Liver (tissue), 9 donors: Measurements from ENCODE around the gene TMEM53. TPM values are rescaled to one million over a fixed set of nuclear protein-coding genes. Genes with fewer than 3 reads are reported as not detected.

Experiments
- DNase-seq: peaks from one replicate; pipeline ENCODE4 v3.0.0-alpha.2; 2017; ENCODE audit warnings: low spot score
- H3K27ac ChIP-seq, 2 donors: one replicate each; pipeline ENCODE4 v1.7.0; 2013; ENCODE audit warnings: inconsistent platforms in 2 of 2, low read length in 2 of 2, control low read depth in 1 of 2, low read depth in 1 of 2, mild to moderate bottlenecking in 1 of 2
- H3K27me3 ChIP-seq, 4 donors: one replicate each; pipeline versions ENCODE4 v1.6.1 to v1.7.0; 2013; ENCODE audit warnings: low read length in 3 of 4, inconsistent platforms in 1 of 4, mild to moderate bottlenecking in 1 of 4, moderate library complexity in 1 of 4; ENCODE audit not compliant: control insufficient read depth in 4 of 4, insufficient read depth in 4 of 4
- H3K36me3 ChIP-seq, 4 donors: one replicate each; pipeline versions ENCODE4 v1.6.1 to v1.7.0; 2013; ENCODE audit warnings: low read length in 3 of 4, mild to moderate bottlenecking in 3 of 4, low read depth in 1 of 4, moderate library complexity in 1 of 4; ENCODE audit not compliant: control insufficient read depth in 4 of 4, insufficient read depth in 3 of 4
- H3K4me1 ChIP-seq, 4 donors: one replicate each; pipeline versions ENCODE4 v1.6.1 to v1.7.0; 2013; ENCODE audit warnings: low read length in 3 of 4, mild to moderate bottlenecking in 3 of 4, moderate library complexity in 1 of 4; ENCODE audit not compliant: control insufficient read depth in 4 of 4, insufficient read depth in 4 of 4
- H3K4me3 ChIP-seq, 3 donors: one replicate each; pipeline versions ENCODE4 v1.6.1 to v1.7.0; 2013; ENCODE audit warnings: low read length in 3 of 3, control low read depth in 1 of 3, low read depth in 1 of 3, mild to moderate bottlenecking in 1 of 3
- H3K9ac ChIP-seq, 2 donors: one replicate each; pipeline ENCODE4 v1.7.0; 2013; ENCODE audit warnings: low read length in 2 of 2, mild to moderate bottlenecking in 2 of 2, moderate library complexity in 2 of 2, control low read depth in 1 of 2, low read depth in 1 of 2
- H3K9me3 ChIP-seq, 4 donors: one replicate each; pipeline versions ENCODE4 v1.6.1 to v1.7.0; 2013; ENCODE audit warnings: low read length in 3 of 4; ENCODE audit not compliant: control insufficient read depth in 4 of 4
- ATF3 ChIP-seq: IDR thresholded peaks from 2 replicates; pipeline ENCODE4 v1.6.1; 2016; ENCODE audit warnings: antibody characterized with exemption
- EGR1 ChIP-seq, 2 donors: IDR thresholded peaks; 2 replicates each; pipeline ENCODE4 v1.6.1; 2016 to 2018; ENCODE audit warnings: antibody characterized with exemption in 2 of 2, low read depth in 2 of 2
- FOXA1 ChIP-seq: IDR thresholded peaks from 2 replicates; pipeline ENCODE4 v1.6.1; 2016; ENCODE audit warnings: antibody characterized with exemption
- FOXA2 ChIP-seq: IDR thresholded peaks from 2 replicates; pipeline ENCODE4 v1.6.1; 2016; ENCODE audit warnings: antibody characterized with exemption
- GABPA ChIP-seq, 2 donors: IDR thresholded peaks in 1 of 2; conservative IDR thresholded peaks in 1 of 2; 2 replicates each; pipeline ENCODE4 v1.6.1; 2016; ENCODE audit warnings: antibody characterized with exemption in 2 of 2, mild to moderate bottlenecking in 1 of 2, moderate library complexity in 1 of 2
- HNF4A ChIP-seq, 2 donors: conservative IDR thresholded peaks; 2 replicates each; pipeline ENCODE4 v1.6.1; 2016; ENCODE audit warnings: antibody characterized with exemption in 2 of 2, mild to moderate bottlenecking in 2 of 2
- HNF4G ChIP-seq: IDR thresholded peaks from 2 replicates; pipeline ENCODE4 v1.6.1; 2016; ENCODE audit warnings: antibody characterized with exemption
- JUND ChIP-seq, 2 donors: IDR thresholded peaks; 2 replicates each; pipeline ENCODE4 v1.6.1; 2016; ENCODE audit warnings: antibody characterized with exemption in 2 of 2
- MAX ChIP-seq: IDR thresholded peaks from 2 replicates; pipeline ENCODE4 v1.6.1; 2016; ENCODE audit warnings: antibody characterized with exemption
- NR2F2 ChIP-seq: IDR thresholded peaks from 2 replicates; pipeline ENCODE4 v1.6.1; 2016; ENCODE audit warnings: antibody characterized with exemption
- RAD21 ChIP-seq, 2 donors: IDR thresholded peaks; 2 replicates each; pipeline ENCODE4 v1.6.1; 2016; ENCODE audit warnings: antibody characterized with exemption in 2 of 2, mild to moderate bottlenecking in 2 of 2
- RXRA ChIP-seq, 2 donors: IDR thresholded peaks; 2 replicates each; pipeline ENCODE4 v1.6.1; 2017 to 2018; ENCODE audit warnings: antibody characterized with exemption in 2 of 2, mild to moderate bottlenecking in 1 of 2
- SP1 ChIP-seq: IDR thresholded peaks from 2 replicates; pipeline ENCODE4 v1.6.1; 2018; ENCODE audit warnings: antibody characterized with exemption, mild to moderate bottlenecking
- YY1 ChIP-seq: IDR thresholded peaks from 2 replicates; pipeline ENCODE4 v1.6.1; 2016; ENCODE audit warnings: antibody characterized with exemption, mild to moderate bottlenecking
- ZBTB33 ChIP-seq: IDR thresholded peaks from 2 replicates; pipeline ENCODE4 v1.6.1; 2016; ENCODE audit warnings: antibody characterized with exemption
- WGBS: extraction: QIAGEN DNeasy Blood & Tissue Kit; methylation state at CpG from one replicate; pipeline ENCODE4 v1.1.7; 2013; 5-methylcytosine and 5-hydroxymethylcytosine counted together
- polyA plus RNA-seq, 2 donors: library from polyadenylated mRNA; stranded (reverse) in 1 of 2; unstranded in 1 of 2; fragments of 200-250 nt in 1 of 2; fragments of >200 nt in 1 of 2; fragmentation: Nextera tagmentation in 1 of 2; extraction: Ambion mirVana in 1 of 2; gene quantifications; one replicate each; pipeline versions ENCODE4 v1.2.1 to v1.2.3, GENCODE V29; 2013 to 2015
- total RNA-seq, 2 donors: library from RNA; depleted of rRNA; stranded (reverse); fragments of >200 nt; gene quantifications; one replicate each; pipeline ENCODE4 v1.2.3, GENCODE V29; 2014
- donor health status: healthy.
- donor health status: healthy.
- donor health status: healthy.
- donor health status: healthy.
- donor health status: healthy.

The TMEM53 gene
- total and polyA plus RNA-seq, 4 donors: 9.9 to 89.2 (median 29.4) TPM

- Histone ChIP-seq H3K27ac (no peak overlapping the region), H3K9ac (no peak overlapping the region)
These were observed 32.9 kb downstream of the TMEM53 start for GRCh38 chr1:44641126-44642102.

GRCh38 chr1:44640200-44640853, 34.0 kb downstream of the TMEM53 start:
- Histone ChIP-seq H3K9ac (no peak overlapping the region), H3K27ac (no peak overlapping the region), H3K9me3 (no peaks in the 10 kb centered on the region), H3K27me3 (no peaks in the 10 kb centered on the region), H3K4me1 (peaks cover 5 to 36% (median 25%) of the 10 kb centered on the region in 4 donors), H3K36me3 (peaks cover 24 to 71% (median 36%) of the 10 kb centered on the region in 4 donors), H3K4me3 (no peak overlapping the region)
- 89% methylated on average over 24 of the region's 24 CpGs for WGBS
- no peak for TF ChIP-seq FOXA1
- TF ChIP-seq MAX: no peak
- no peak for TF ChIP-seq HNF4A (conservative IDR thresholded peaks at IDR 0.05)
- no peak for TF ChIP-seq EGR1 (IDR thresholded peaks at IDR 0.05; ENCODE audit: low read depth in 2 of 2)
- no peak for TF ChIP-seq NR2F2
- no peak for TF ChIP-seq ATF3
- TF ChIP-seq GABPA (IDR thresholded peaks at IDR 0.05 in 1 of 2, conservative IDR thresholded peaks at IDR 0.05 in 1 of 2): no peak
- no peak for TF ChIP-seq RXRA (IDR thresholded peaks at IDR 0.05)
- TF ChIP-seq SP1: no peak
- TF ChIP-seq YY1: no peak
- no peak for DNase-seq

More at GRCh38 chr1:44641126-44642102, 32.9 kb downstream of the TMEM53 start:
- DNase-seq: no peak
- no peak for TF ChIP-seq HNF4A (conservative IDR thresholded peaks at IDR 0.05)
- no peak for TF ChIP-seq RAD21 (IDR thresholded peaks at IDR 0.05)
- no peak for TF ChIP-seq ZBTB33
- no peak for TF ChIP-seq NR2F2
- TF ChIP-seq HNF4G: no peak
- TF ChIP-seq JUND (IDR thresholded peaks at IDR 0.05): no peak
- no peak for TF ChIP-seq GABPA (IDR thresholded peaks at IDR 0.05 in 1 of 2, conservative IDR thresholded peaks at IDR 0.05 in 1 of 2)
- TF ChIP-seq FOXA2: no peak
- TF ChIP-seq EGR1 (IDR thresholded peaks at IDR 0.05; ENCODE audit: low read depth in 2 of 2): no peak
- TF ChIP-seq MAX: no peak
- H3K27me3 ChIP-seq: no peaks in the 10 kb centered on the region
- H3K9me3 ChIP-seq: no peaks in the 10 kb centered on the region
- peaks cover 15 to 61% (median 26%) of the 10 kb centered on the region in 4 donors for H3K36me3 ChIP-seq
- peaks cover 5 to 47% (median 32%) of the 10 kb centered on the region in 4 donors for H3K4me1 ChIP-seq
- 83% methylated on average over 12 of the region's 12 CpGs for WGBS
- H3K4me3 ChIP-seq: no peak overlapping the region
